ENCODE results near the gene PPP6R3.

GRCh38 chr11:68438658-68439259, 21.8 kb upstream of the PPP6R3 start:
- TF ChIP-seq ZFP30 (CRISPR knock-in tag; IDR thresholded peaks at IDR 0.05) (no peak), TSHZ2 (CRISPR knock-in tag; IDR thresholded peaks at IDR 0.05) (no peak), RARB (CRISPR knock-in tag; IDR thresholded peaks at IDR 0.05) (no peak), PPARA (CRISPR knock-in tag; IDR thresholded peaks at IDR 0.05; ENCODE audit: borderline replicate concordance) (no peak), PATZ1 (CRISPR knock-in tag; IDR thresholded peaks at IDR 0.05; ENCODE audit: borderline replicate concordance) (no peak), ZNF8 (CRISPR knock-in tag; IDR thresholded peaks at IDR 0.05) (no peak), ESRRG (CRISPR knock-in tag; IDR thresholded peaks at IDR 0.05) (no peak), ARNTL (CRISPR knock-in tag; IDR thresholded peaks at IDR 0.05; ENCODE audit: borderline replicate concordance, low read depth) (no peak), ZFP3 (CRISPR knock-in tag; IDR thresholded peaks at IDR 0.05) (no peak), OSR1 (CRISPR knock-in tag; IDR thresholded peaks at IDR 0.05) (no peak), CSDC2 (CRISPR knock-in tag; IDR thresholded peaks at IDR 0.05) (no peak), ZNF565 (CRISPR knock-in tag; conservative IDR thresholded peaks at IDR 0.05; ENCODE audit: low read depth) (no peak)
